Mucosa of gallbladder (tissue), 1 donor: ENCODE measurements around the gene SIM2. TPM values are rescaled to one million over a fixed set of nuclear protein-coding genes. Genes with fewer than 3 reads are reported as not detected.

ENCODE experiments used
- DNase-seq: peaks from one replicate; pipeline ENCODE4 v3.0.0-alpha.2; 2020; ENCODE audit warnings: low spot score
- total RNA-seq: library from RNA; stranded (reverse); gene quantifications from one replicate; pipeline ENCODE4 v1.2.1, GENCODE V29; 2021
- donor health status: DM: no; HTN: no; CAD: no.

The SIM2 gene
- total RNA-seq, 1 donor from 2014 or later, result 0.14 TPM

GRCh38 chr21:36686955-36687354 is 12.0 kb upstream of the SIM2 start:
- no peak for DNase-seq

- DNase-seq, result no peak
Measured at GRCh38 chr21:36688324-36688723, 10.6 kb upstream of the SIM2 start.

DNA sequence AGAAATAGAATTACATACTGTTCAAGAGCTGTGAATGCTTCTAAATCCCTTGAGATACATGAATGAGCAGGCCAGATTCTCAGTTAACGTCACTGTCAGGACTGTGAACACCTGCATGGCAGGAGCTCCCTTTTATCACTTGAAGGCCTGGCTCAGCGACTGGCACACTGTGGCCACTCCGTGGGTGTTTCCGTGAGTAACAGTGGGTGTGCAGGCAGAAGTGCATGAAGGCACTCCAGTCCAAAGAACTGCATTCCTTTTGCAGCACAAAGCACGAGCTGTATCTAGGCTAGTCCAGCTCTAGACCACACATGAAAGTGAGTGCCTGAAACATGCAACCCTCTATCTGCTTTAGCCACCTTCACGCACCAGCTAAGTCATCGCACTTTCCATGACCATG is 9.6 kb upstream of the SIM2 start:
- no peak for DNase-seq

DNA sequence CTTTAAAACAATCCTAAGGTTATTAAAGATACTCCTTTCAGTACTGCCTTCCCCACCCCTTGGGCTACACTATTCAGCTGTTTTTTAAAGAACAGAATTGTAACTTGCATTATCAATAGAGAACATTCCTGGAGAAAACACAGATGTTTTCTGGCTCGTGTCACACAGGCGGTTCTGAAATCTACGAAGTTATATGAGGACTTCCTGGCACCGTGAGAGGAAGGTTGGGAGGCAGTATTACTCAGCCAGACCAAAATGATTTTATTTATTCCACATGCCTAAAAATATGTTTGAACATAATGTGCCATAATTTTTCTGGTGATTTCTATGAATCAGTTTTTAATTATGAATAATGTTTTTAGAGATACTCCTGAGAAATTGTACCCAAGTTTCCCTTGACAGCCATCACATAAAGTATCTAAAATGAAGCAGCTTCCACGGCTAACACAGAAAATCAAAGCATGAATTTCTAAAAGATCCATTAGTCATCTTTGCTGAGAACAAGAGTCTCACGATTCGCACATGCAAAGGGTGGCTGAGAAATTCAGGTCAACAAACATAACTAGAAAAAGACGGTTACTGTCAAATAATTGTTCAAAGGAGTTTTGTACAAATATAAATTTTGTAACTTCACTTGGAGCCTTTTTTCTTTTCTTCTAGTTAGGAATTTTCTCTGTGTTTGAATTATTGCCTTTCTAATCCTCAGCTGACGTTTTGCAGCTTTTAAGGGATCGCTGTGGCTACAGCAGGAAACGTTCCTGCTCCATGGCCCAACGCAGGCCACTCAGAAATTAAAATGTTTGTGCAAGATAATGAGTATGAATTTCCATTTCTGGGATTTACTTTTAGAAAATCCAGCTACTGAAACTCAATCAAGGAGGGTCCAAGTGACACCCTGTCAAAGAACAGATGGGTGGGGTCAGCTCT is 8.0 kb upstream of the SIM2 start:
- no peak for DNase-seq

DNA sequence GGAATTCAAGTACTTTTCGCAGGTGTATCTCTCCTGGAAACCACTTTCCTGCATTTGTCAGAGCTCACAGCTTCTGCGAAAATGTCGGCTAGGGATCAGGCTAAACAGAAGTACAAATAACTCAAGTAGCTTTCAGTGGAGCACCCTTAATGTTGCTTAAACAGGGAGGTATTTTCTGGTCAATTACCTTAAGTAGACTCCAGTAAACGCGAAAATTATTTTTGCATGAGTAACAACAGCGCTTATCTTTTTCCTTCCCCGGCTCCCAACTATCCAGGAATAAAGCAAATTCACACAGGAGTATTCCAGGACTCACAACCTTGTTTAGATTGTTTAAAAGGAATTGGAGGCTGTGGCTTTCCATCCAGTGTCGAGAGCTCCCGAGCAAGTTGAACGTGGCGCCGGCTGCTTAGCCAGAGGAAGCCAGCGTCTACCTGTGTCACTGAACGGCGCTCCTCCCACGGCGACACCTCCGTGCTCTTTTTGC is 7.3 kb upstream of the SIM2 start:
- DNase-seq, result no peak

GRCh38 chr21:36692114-36692834 is 6.6 kb upstream of the SIM2 start:
- no peak for DNase-seq

GRCh38 chr21:36692835-36693488 is 6.0 kb upstream of the SIM2 start:
- DNase-seq, result no peak

DNA sequence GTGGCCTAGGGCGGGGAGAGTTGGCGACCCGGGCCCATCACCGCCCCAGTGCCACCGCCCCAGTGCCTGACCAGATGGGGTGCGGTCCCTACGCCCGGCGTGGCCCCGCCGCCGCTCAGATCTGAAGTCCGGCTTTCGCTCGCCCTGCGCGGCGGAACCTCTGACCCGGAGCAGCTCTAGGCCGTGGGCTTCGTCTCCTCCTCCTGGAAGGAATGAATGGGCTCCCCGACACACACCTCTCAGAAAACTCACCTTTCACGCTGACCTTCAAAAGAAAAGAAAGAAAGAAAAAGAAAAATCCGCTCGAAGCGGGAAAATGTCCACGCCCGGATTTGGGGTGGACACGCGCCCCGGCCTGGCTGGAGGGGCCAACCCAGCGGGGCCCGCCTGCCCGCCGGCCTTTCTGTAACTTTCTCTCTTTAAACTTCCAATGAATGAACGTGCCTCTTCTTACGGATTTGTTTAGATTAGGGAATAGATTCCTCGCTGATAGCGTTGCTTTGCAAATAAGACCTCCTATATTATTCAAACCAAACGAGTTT is 5.4 kb upstream of the SIM2 start:
- no peak for DNase-seq

DNA sequence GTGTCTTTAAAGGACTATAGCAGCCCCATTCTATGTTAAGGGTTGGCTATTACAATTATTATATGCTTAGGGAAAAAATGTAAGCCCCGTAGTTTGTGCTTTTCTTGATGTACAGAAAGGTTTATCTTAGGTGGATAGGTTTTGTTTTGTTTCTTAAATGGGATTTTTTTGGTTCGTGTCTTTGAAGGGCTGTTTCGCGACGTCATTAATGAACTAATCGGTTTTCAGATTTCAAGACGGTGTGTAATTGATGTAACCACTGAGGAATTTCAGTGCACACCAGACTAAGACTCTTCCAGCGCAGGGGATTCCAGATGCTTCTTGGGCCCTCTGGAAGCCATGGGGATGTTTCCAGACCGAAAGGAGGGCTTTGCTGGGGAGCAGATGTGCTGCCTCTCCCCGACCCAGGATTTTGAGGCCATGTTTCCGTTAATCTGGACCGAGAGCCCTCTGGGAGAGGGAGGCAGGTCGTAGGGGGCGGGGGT is 4.8 kb upstream of the SIM2 start:
- no peak for DNase-seq

DNA sequence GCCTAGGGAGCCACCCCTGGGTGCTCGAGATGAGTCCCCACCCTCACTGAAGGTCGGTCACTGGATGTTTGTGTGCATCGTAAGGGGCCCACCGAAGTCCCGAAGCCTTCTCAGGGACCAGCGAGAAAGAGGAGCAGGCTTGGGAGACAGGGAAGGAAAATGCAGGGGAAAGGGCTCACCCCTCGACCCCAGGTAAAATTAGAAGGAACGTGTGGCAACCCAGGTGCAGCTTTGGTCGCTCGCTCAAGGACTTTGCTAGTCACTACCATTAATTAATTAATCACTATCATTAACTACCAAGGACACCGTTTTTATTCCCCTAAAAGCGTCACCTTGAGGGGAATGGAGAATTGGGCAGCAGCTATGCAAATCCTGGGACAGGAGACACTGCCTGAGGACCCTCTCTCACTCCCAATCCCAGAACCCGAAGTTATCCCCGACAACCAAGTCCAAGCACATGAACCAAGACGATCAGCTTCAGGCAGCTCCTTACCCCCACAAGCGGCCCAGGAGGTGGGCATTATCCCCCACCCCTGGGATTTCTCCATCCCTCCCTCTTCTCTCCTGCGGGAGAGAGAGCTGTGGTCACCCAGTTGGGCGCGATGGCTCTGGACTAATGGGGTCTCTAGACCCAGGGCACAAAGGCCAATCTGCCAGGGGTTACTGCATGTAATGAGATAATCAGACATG is 4.2 kb upstream of the SIM2 start:
- DNase-seq, result no peak

DNA sequence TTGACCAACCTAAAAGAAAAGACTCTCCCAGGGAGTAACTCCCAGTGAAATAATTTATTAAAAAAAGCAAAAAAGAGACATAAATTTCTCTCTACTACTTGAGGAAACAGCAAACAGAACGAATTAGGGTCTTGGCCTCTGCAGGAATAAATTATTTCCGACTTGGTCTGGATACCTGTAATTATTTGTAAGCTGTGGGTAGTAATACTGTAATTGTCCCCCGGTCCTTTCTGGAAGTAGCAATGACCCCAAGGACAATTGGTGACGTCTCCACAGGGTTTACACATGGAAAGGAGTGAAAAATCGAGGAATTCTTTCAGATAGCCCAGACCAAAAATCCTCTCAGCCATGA is 3.7 kb upstream of the SIM2 start:
- no peak for DNase-seq

DNA sequence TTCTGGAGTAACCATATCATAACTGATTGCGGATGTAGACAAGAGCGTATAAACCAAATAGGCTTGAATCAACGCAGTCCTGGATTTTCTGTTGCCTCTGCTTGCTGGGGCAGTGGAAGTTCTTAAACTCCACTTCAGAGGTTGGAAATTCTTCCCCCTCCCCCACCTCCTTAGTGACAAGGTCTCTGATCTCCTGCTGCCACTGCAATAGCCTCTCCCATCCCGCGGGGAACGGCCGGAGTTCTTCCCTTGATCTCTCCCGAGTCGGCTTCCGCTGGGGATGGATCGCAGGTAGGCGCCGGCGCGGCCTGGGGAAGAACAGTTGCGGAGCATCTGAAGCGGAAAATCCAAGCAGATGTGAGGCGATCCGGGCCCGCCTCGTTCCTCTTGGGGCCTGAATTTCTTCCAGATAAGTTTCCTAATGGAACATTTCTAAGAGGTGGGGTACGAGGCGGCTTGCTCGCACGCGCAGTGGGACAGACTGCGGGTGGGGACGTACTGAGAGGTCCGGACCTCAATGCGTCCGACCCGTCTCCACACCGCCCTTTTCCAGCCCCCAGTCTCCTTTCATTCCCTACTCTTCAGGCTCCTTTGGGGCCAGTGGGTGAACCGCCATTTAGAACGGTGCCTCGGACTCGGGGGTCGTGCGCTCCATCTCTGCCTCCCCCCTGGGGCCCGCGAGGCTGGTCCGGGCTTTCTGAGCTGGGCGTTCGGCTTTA is 3.1 kb upstream of the SIM2 start:
- DNase-seq, result no peak

DNA sequence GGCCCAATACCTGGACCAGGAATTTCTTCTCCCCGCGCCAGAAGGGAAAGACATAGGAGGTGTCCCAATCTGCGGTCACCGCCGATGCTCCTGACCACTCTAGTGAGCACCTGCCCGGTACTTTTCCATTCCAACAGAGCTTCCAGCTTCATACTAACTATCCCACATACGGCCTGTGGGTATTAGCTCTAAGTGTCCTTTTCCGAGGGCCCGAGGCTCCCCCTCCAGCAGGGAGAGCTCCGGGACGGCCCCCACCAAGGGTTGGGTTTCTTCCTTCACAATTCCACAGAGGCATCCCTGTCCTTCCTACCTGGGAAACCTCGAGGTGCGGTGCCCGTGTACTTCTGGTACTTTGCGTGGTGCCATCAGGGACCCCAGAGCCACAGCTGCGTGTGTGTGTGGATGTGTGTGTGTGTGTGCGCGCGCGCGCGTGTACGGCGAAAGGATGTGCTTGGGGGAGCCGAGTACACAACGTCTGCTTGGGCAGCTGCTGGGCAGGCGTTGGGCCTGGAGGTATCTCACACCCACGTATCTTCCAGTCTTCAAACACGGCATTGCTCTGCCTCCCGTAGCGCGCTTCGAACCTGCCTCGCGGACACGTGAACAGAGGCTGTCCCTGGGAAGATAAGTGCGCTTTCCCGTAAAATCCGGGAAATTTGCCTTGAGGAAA is 2.4 kb upstream of the SIM2 start:
- no peak for DNase-seq

- DNase-seq, result no peak
Measured at GRCh38 chr21:36697060-36697850, 1.7 kb upstream of the SIM2 start.

GRCh38 chr21:36697851-36698384 is 997 bp upstream of the SIM2 start:
- no peak for DNase-seq

- no peak for DNase-seq
Measured at GRCh38 chr21:36698385-36698980, 432 bp upstream of the SIM2 start.

GRCh38 chr21:36699546-36700294 is 805 bp downstream of the SIM2 start:
- DNase-seq, result no peak
